IPS-15b (cell line): Measurements from ENCODE around the gene HSD11B2.
A peak's percentile ranks its signal among the peaks of the same experiment; 100 is the strongest.

Source experiments
- H3K27me3 ChIP-seq: one replicate; pipeline ENCODE4 v1.6.1; 2013; ENCODE audit warnings: low read length; ENCODE audit not compliant: control insufficient read depth, insufficient read depth
- H3K36me3 ChIP-seq: one replicate; pipeline ENCODE4 v1.6.1; 2013; ENCODE audit warnings: low read length; ENCODE audit not compliant: control insufficient read depth, insufficient read depth
- H3K4me1 ChIP-seq: one replicate; pipeline ENCODE4 v1.6.1; 2013; ENCODE audit warnings: mild to moderate bottlenecking, low read length; ENCODE audit not compliant: control insufficient read depth, insufficient read depth
- H3K4me3 ChIP-seq: one replicate; pipeline ENCODE4 v1.5.1; 2013; ENCODE audit warnings: low read depth, low read length
- H3K9ac ChIP-seq: one replicate; pipeline ENCODE4 v1.6.1; 2013; ENCODE audit warnings: low read depth, mild to moderate bottlenecking, low read length
- H3K9me3 ChIP-seq: one replicate; pipeline ENCODE4 v1.6.1; 2013; ENCODE audit warnings: mild to moderate bottlenecking, low read length; ENCODE audit not compliant: control insufficient read depth, insufficient read depth

HSD11B2 gene

GRCh38 chr16:67444259-67445125 is 13.6 kb downstream of the HSD11B2 start:
- H3K9me3 ChIP-seq, result no peaks in the 10 kb centered on the region
- H3K9ac ChIP-seq, result peak overlapping the region; percentile 19
- no peaks in the 10 kb centered on the region for H3K4me1 ChIP-seq
- H3K36me3 ChIP-seq, result peaks cover 16% of the 10 kb centered on the region
- H3K4me3 ChIP-seq, result no peak overlapping the region
- no peaks in the 10 kb centered on the region for H3K27me3 ChIP-seq

- Histone ChIP-seq H3K9me3 (no peaks in the 10 kb centered on the region), H3K27me3 (no peaks in the 10 kb centered on the region), H3K4me1 (no peaks in the 10 kb centered on the region), H3K4me3 (no peak overlapping the region), H3K36me3 (peaks cover 16% of the 10 kb centered on the region), H3K9ac (no peak overlapping the region)
These were observed 14.2 kb downstream of the HSD11B2 start for GRCh38 chr16:67445126-67445426.

GRCh38 chr16:67445441-67445912 is 14.6 kb downstream of the HSD11B2 start:
- H3K36me3 ChIP-seq, result peaks cover 16% of the 10 kb centered on the region
- H3K9ac ChIP-seq, result no peak overlapping the region
- H3K9me3 ChIP-seq, result no peaks in the 10 kb centered on the region
- no peak overlapping the region for H3K4me3 ChIP-seq
- no peaks in the 10 kb centered on the region for H3K27me3 ChIP-seq
- no peaks in the 10 kb centered on the region for H3K4me1 ChIP-seq

GRCh38 chr16:67445913-67446907 is 15.3 kb downstream of the HSD11B2 start:
- H3K9me3 ChIP-seq, result no peaks in the 10 kb centered on the region
- H3K36me3 ChIP-seq, result peaks cover 16% of the 10 kb centered on the region
- H3K4me1 ChIP-seq, result no peaks in the 10 kb centered on the region
- H3K4me3 ChIP-seq, result no peak overlapping the region
- no peaks in the 10 kb centered on the region for H3K27me3 ChIP-seq
- H3K9ac ChIP-seq, result no peak overlapping the region

GRCh38 chr16:67446968-67447507 is 16.1 kb downstream of the HSD11B2 start:
- Histone ChIP-seq H3K27me3 (no peaks in the 10 kb centered on the region), H3K4me1 (no peaks in the 10 kb centered on the region), H3K4me3 (no peak overlapping the region), H3K9me3 (no peaks in the 10 kb centered on the region), H3K9ac (no peak overlapping the region), H3K36me3 (peaks cover 14% of the 10 kb centered on the region)

GRCh38 chr16:67447508-67448076 is 16.7 kb downstream of the HSD11B2 start:
- no peaks in the 10 kb centered on the region for H3K9me3 ChIP-seq
- no peak overlapping the region for H3K4me3 ChIP-seq
- no peak overlapping the region for H3K9ac ChIP-seq
- H3K4me1 ChIP-seq, result no peaks in the 10 kb centered on the region
- H3K27me3 ChIP-seq, result no peaks in the 10 kb centered on the region
- H3K36me3 ChIP-seq, result peaks cover 13% of the 10 kb centered on the region

GRCh38 chr16:67448580-67448979 is 17.7 kb downstream of the HSD11B2 start:
- Histone ChIP-seq H3K4me1 (no peaks in the 10 kb centered on the region), H3K4me3 (no peak overlapping the region), H3K36me3 (peaks cover 13% of the 10 kb centered on the region), H3K9me3 (no peaks in the 10 kb centered on the region), H3K9ac (no peak overlapping the region), H3K27me3 (no peaks in the 10 kb centered on the region)

- Histone ChIP-seq H3K9ac (no peak overlapping the region), H3K27me3 (no peaks in the 10 kb centered on the region), H3K4me1 (no peaks in the 10 kb centered on the region), H3K9me3 (no peaks in the 10 kb centered on the region), H3K4me3 (no peak overlapping the region), H3K36me3 (peaks cover 13% of the 10 kb centered on the region)
These were observed 18.4 kb downstream of the HSD11B2 start for GRCh38 chr16:67449336-67449735.

- H3K27me3 ChIP-seq, result no peaks in the 10 kb centered on the region
- no peak overlapping the region for H3K9ac ChIP-seq
- peaks cover 13% of the 10 kb centered on the region for H3K36me3 ChIP-seq
- no peaks in the 10 kb centered on the region for H3K9me3 ChIP-seq
- no peaks in the 10 kb centered on the region for H3K4me1 ChIP-seq
- no peak overlapping the region for H3K4me3 ChIP-seq
These were observed 18.8 kb downstream of the HSD11B2 start for GRCh38 chr16:67449739-67450138.

- no peaks in the 10 kb centered on the region for H3K4me1 ChIP-seq
- peaks cover 13% of the 10 kb centered on the region for H3K36me3 ChIP-seq
- H3K9me3 ChIP-seq, result no peaks in the 10 kb centered on the region
- no peak overlapping the region for H3K4me3 ChIP-seq
- H3K9ac ChIP-seq, result no peak overlapping the region
- no peaks in the 10 kb centered on the region for H3K27me3 ChIP-seq
These were observed 20.3 kb downstream of the HSD11B2 start for GRCh38 chr16:67451061-67451703.
